UCSD-AML1 (cell line): ENCODE measurements around the gene LRRC8B.
"Not testable (repeated sequence)": the region's sequence is repeated elsewhere in the genome, so short reads cannot be mapped to it uniquely, and the experiment has no call there.

Source experiments
- DNase-seq: peaks from one replicate; lab custom pipeline; 2025; ENCODE audit not compliant: unreplicated experiment; lab: John Stamatoyannopoulos, UW

LRRC8B gene

DNA sequence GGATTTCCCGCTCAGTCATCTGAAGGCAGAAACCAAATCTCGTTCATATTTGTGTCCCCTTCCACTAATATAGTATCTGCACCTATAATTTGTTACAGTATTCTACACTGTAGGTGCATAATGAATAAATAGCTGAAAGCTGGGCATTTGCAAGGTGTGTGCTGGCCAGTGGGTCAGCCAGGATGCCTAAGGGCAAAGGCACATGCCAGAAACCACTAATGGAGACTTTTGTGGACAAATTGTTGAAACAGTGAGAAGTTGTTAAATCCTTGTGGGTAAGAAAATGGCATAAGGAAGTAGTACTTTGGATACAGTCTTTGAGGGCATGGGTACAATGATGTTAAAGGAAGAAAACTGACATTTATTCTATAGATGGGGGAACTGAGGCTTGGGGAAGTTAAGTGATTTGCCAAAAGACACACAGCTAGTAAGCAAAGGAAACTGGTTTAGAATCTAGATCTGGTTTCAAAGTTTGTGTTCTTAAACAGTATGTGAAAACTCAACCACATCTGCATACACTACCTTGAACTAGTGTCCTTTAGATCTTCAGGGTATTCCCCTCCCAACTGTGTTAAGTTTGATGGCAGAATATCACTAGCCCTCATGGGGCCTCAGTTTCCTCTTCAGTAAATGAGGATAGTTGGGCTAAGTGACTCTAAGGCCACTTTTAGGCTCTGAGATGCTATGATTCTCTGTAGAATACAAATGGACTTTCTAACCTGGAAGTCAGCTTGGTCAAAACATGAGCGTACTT is 81.8 kb downstream of the LRRC8B start:
- DNase-seq, result no peak

DNA sequence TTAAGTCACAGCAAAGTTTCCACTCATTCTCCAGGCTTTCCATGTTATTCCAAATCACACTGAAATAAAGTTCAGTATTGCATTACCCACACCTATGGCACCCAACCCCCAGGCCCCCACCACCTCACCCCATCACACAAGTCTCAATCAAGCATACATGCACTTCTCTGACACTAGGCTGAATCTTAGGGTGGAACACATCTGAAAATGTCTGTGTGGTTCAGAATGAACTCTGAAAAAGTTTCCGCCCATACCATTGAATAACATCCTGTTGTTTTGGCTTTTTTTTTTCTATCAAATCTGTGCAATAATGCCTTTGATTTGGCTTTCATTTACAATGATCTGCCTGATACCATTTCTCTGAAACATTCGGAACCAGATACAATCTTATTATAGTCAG is 82.5 kb downstream of the LRRC8B start:
- no peak for DNase-seq

DNA sequence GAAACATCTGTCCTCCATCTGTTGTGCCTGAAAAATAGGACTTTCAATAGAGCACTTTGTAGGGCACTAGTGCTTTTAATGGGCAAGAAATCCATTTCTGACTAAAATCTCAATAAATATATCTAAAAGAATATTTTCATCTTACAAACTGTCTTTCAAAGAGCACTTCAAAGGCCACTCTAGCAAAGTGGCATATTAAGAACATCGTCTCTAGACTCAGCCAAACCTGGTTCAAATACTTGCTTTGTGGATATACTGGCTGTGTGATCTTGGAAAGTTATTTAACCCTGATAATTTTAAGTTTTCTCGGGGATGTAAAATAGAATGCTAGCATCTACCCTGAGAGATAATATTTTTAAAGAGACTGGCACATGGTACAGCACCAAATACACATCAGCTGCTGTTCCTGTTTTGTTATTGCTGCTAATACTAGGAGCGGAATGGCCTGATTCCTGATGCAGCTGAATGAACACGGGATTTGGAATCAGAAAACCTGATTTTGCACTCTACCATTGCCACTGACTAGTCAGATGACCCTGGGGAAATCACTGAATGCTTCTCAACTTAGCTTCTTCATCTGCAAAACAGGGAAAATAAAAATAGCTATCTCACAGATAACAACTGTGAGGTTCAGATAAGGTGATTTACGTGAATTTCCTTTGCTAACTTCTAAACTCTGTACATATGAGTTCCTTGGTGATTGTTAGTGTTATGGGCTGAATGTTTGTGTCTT is 83.1 kb downstream of the LRRC8B start:
- no peak for DNase-seq

DNA sequence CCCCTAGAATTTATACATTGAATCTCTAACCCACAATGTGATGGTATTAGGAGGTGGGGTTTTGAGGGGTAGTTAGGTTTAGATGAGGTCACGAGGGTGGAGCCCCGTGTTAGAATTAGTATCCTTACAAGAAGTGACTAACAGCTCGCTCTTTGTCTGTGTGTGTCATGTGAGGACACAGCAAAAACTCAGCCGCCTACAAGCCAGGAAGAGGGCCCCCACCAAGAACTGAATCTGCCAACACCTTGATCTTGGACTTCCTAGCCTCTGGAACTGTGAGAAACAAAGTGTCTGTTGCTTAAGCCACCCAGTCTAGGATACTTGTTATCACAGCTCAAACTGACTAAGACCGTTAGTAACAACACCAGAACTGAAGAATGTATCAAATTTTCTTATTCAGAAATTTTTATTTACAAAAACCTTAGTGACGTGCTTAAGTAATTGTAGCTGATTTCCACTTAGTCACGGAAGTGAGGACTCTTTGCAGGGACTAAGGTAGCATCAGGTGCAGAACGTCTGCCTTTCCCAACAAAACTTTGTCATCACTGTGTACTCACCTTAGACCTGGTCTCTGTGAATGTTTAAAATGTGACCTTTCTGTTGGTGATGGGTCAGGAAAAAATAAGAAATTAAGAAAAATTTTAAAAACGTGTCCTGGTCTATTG is 83.8 kb downstream of the LRRC8B start:
- no peak for DNase-seq

DNA sequence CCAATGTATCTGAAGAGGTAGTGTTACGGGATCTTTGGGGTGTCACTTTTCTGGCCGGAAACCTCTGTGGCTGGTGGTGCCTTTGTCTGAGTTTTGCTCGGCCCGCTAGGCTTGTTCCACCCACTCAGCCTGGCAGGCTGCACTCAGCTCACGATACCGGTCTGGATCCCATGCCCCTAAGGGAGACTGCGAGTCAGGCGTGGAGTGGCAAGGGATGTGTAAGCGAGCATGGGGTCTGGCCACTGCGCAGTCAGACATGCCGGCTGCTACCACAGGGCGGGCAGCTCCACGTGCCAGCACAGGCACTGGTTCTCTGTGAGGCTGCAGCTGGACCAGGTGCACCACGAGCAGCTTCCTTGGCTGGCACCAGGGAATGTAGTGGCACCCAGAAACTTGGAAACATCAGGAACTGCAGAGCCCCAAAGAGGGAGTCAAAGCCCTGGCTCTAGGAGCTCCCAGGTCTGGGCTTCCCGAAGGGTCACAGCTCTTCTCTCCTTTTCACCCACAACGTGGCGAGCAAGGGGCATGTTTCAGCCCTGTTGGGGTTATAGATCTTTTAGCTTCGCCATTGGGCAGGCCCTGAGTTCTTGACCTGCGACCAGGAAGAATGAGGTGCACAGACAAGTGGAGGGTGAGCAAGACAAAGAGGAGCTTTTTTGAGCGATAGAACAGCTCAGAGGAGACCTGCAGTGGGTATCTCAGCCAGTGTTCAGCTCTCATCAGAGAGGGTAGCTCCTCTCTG is 84.5 kb downstream of the LRRC8B start:
- DNase-seq, result no peak

DNA sequence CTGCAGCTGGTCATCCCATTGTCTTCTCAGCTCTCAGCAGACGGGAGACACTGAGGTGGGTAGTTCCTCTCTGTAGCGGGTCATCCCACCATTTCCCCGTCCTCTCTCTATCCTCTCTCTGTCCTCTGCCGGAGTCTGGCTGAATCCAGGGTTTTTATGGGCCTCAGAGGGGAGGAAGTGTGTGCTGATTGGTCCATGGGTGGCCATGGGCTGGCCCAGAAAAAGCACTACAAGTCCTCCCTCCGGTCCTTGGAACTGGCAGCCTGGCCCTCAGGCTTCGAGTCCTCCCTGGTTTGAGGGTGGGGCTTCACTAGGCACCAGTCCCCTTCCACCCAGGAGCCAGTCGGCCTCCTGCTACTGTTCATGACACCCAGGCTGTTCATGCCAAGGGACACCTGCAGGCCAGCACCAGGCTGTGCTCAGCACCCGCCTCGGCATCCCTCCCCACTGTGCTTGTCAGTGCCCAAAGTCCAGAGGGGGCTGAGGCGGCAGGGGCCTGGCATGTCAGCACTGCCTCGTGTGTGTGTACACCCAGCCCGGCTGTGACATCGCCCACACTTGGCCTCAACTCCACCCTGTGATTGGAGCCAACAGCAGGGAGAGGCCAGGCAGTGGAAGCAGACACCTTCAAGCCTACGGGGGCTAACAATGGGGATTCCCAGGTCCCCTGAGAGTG is 85.3 kb downstream of the LRRC8B start:
- no peak for DNase-seq

DNA sequence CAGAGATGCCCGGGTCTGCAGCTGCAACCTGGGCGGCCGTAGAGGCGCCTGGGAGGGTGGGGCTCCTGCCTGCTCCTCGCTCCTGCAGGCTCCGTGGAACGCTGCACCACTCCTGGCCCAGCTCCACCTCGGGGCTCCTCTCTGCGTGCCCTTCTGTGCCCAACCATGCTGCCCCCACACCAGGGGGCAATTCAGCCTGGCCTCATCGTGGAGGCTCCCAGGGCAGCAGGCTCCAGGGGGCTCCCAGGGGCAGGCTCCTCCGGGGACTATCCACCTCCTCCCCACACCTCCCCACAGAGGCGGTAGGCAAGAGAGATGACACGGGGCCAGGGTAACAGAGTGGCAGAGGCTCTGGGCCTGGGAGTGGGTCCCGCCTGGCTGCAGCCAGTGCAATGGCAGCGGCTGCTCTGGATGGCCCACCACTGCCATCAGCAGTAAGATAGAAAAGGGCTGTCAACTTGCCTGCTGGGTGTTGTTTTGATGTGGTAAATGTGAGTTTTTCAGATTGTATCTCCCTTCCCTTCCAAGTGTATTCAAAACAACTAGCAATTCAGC is 85.9 kb downstream of the LRRC8B start:
- DNase-seq, result no peak

DNA sequence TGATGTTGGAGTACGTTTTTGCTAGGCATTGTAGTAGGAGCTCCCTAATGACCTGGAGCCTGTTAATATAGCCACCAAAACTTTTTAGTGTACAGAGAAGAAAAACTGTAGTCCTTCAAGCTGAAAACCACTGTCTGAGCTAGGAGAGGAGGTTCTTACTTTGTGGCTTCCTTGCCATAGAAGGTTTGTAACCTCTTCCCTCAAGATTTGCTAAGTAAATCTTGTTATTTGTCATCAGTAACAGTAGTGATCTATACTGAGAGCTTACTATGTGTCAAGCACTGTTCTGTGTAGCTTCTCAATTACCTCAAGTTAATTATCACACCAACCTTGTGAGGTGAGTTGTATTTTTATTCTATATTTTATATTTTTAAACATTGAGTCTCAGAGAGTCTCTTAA is 87.1 kb downstream of the LRRC8B start:
- no peak for DNase-seq

DNA sequence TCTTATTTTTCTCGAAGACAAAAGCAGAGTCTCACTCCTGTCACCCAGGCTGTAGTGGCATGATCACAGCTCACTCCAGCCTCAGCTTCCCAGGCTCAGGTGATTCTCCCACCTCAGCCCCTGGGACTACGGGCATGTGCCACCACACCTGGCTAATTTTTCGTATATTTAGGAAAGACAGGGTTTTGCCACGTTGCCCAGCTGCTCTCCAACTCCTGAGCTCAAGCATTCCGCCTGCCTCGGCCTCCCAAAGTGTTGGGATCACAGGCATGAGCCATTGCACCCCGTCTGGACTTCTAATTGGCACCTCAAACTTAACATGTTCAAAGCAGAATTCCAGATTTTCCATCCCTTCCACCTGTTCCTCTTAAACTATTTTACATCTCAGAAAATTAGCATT is 89.3 kb downstream of the LRRC8B start:
- no peak for DNase-seq

DNA sequence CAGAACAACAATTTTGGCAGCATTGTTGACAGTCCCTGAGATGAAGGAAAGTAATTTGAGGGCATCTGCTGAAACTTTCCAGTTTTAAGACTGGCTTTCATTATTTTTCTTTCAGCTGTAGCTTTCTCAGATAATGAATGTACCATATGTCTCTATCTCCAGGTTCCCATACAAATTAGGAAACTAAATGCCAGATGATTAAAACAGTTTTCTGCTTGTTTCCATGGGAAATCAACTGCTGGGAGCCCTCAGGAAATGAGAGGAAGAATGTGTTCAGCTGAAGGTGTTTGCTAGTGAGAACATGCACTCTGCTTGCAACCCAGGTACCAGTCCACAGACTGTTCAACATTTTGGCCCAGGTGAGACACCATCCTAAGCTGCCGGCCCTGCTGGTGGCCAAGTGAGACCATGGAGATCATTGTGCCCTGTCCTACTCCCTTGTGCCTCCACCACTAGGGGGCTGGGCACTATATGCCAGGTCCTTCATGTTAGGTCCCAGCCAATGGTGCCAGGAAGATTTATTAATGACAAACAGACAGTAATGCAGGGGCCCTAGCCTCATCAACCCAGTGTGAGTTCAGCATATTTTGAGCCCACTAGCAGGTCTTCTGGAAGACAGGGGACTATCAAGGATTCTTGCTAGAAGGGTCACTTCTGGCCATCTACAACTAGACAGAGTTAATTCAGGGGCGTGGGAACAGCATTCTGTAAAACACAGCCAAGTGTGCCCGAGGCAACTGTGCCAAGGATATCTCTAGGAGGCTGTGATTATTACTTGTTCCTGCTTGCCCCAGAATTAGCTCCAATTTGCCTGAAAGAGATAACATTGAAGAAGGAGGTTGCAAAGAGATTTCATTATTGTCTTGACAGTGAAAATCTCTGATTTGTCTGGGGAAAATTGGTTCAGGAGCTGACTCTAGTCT is 91.3 kb downstream of the LRRC8B start:
- no peak for DNase-seq

DNA sequence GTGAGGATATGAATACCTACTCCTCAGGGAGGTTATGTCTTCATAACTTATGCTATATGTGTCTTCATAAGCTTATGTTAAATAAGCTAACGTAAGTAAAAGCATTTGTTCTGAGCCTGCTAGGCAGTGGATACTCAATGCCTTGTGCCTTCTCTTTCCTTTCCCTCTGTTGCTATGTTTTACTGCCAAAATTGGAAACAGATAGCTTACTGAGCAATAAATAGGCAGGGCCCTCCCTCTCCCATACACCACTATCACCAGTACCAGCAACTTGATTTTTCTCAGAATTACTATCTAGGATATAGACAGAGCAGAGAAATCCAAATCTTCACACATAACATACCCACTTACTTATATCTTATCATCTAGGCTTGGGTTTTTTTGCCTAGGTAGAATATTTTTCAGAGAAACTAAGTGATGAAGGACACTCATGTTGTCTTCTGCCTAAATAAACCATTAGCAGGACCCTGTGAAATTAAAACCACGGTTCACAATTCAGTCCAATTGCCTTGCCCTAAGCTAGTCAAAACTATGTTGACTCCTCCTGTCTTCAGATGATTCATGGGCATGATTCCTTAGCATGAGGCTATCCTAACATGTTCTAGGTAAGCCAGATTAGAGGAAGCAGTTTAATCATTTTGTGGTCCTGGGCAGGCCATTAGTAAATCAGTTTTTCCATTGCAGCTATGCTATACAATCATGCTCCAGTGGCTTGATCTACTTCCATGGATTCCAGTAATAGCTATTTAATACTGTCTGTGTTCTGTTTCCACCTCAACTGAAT is 92.4 kb downstream of the LRRC8B start:
- no peak for DNase-seq

DNA sequence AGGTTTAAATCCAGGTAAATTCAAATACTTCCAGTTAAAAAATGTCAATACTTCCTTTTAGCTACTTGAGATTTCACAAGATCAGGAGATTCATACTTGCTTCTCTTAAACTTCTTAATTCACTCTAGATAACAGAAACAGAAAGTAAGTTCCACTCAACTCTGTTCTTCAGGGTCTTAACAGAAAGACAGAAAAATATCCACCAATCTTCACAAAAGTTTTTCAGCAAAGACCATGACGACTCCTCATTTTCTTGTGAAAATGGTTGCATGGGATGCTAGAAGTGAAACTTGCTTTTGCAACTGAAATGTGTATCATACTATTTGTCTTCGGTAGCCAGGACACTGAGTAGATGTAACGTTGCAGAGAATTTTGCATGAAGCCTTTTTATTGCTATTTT is 96.0 kb downstream of the LRRC8B start:
- DNase-seq, result no peak

DNA sequence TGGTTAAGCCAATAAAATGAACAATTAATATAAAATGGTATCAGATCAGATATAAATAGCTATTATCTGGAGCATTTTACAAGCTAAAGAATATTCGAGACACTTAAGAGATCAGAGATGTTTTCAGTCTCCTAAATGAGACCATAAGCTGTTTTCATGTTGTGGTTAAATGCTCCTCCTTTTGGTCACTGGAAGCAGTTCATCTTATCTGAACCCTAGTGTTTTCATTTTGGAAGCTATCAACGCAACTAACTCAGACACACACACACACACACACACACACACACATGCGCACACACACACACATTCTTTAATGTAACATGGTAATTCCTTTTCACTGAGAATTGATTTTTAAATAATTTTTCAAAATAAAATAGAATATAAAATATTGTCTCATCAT is 98.3 kb downstream of the LRRC8B start:
- DNase-seq, result no peak

DNA sequence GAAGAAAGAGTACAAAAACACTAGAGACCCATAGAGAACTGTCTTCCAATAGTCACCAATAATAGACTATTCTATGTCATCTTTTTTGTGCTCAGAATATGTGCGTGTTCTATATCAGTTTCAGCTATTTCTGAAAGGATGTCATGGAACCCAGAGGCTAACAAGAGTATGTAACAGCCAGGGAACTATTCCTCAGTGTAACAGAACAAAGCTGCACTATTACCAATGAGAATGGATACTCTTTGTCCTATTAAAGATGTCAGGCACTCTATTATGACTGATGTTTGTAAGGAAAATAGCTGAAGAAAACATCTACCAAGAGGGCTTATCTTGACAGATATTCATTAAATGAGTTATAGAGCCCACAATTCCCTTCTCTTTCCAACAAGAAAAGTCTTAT is 99.7 kb downstream of the LRRC8B start:
- no peak for DNase-seq

DNA sequence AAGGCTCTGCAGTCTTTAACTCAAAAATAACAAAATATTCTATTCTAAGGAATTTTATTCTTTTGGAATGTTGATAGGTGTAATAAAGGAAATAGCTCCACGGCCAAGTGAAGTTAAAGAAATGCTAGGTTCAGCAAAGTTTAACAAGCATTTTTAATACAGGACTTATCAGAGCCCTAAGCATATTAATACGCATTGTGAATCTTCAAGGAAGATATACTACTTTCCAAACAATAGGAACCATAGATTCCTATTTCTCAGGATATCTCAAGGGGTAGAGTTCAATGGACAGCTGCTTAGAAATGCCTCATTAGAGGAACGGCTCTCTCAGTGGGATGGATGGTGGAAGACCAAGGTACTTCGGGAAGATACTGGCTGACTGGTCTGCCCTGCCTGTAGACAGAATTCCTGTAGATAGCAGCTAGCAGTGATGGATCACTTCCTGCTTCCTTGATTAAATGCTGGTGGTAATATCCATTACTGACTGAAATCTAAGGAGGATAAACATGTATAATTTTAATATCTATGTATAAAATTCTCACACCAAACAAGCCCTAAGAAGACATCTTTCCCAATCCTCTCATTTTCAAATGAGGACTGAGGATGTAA is 100.2 kb downstream of the LRRC8B start:
- no peak for DNase-seq

DNA sequence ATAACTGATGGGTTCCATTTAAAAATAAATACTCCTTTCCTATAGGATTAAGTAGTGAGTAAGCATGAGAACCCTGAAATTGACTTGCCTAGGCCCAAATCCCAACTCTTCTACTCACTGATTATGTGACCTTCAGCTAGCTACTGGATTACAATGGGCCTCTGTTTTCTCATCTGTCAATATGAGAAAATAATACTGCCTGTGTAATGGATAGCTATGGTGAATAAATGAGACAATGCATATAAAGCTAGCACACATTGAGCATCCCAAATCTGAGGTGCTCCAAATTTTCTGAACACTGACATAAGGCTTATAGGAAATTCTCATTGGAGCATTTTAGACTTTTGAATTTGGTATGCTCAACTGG is 103.0 kb downstream of the LRRC8B start:
- DNase-seq, result no peak

DNA sequence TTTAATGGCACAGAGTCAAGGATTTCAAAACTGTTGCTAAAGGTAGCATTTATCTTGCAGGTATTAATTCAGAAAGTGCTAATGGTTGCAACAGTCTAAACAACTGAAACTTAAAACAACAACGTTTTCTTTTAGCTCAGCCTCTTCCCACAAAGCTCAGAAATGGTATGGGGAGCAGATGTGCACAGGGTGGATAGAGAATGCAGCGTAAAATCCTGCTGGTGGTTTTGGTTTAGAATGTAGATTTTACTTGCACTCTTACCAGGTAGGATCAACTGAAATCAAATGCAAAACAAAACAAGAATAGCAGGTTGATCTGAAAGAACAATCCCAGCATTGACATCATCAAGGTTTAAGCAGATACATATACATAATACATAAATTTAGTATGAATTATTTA is 104.5 kb downstream of the LRRC8B start:
- no peak for DNase-seq

DNA sequence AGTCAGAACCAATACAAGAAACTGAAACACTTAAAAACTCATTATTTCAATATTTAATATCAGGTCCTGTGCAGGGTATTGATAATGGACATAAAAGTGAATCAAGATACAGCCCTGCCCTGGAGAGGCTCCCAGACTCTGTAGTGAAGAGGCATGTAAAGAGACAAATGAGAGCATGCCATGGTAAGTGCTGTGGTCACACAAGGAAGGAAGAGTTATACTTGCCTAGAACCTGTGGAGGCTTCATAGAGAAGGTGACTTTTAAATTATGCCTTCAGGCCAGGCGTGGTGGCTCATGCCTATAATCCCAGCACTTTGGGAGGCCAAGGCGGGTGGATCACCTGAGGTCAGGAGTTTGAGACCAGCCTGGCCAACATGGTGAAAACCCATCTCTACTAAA is 105.0 kb downstream of the LRRC8B start:
- DNase-seq, result not testable (repeated sequence)
